Activated CD4-positive, alpha-beta T cell treated with anti-CD3 and anti-CD28 coated beads, Interleukin-2, amount 50 U/mL, for 16 hours (primary cell): ENCODE data around the gene TOP2A.

Experiments
- DNase-seq: peaks from one replicate; pipeline ENCODE4 v3.0.0-alpha.2; 2020

Gene TOP2A

DNA sequence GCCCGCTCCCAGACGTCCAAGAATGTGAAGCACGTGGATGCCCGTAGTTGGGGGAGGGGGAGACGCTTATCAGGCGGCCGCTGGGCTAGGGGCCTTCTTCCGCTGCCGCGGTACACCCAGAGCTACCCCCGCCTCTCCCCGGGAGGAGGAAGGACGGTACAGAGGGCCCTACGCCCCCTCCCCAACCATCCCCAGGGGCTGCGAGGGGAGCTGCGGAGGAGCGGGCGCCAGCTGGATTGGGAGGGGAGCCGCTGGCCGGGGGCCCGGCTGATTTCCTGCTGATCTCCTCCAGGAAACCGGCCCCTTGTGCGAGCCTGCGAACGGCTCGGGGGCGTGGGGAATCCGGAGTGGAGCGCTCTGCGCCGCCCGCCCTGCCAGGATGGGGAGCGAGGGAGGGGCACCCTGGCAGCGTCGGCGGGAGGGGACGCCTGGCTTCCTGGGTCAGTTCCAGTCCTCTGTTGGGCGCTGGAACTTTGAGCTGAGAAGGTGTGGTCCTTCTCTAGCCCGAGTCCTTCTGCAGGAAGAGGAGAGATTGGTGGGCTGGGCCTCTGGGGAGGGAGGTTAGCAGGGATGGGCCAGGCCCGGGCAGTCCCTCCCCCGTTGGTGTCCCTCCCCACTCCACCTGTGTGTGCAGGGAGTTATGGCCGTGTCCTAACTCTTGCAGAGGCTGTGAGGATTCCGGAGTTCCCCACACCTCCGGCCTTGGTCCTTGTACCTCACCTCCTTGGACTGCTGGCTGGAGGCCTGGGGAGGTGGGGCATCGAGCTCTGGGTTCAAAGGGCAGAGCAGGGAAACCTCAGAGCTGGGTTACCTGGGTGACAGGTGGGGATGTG lies 72.3 kb downstream of the TOP2A start:
- no peak for DNase-seq

DNA sequence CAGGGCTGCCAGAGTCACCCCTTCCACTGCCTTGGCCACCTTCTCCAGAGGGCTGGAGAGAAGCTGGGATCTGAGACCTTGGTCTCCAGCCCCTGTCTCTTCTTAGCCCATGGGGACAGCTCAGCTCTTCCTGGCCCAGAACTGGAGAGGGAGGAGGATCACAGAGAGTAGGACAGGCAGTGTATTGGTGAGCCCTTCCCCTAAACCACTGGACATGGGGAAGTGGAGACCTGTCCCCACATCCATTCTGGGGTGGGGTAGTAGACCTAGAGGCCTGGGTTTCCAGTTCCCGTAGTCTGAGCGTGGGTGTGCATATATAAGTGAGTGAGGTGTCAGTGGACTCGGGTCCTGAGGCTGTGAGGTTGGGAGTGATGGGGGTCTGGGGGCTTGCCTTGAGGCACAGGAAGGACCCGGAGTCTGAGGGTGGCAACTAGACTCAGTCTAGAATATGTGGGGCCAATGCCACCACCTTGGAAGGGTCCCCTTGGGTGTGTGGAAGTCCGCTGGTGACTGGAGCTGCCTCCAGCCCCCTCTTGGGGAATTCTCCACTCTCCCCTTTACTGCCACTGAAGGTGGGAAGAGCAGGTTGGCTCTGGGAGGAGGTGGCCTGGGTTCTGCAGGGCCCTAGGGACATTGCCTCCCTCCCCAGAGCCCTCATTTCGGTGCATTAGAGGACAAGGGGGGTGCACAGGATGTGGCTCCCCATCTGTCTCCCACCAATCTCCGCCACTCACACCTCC lies 73.1 kb downstream of the TOP2A start:
- DNase-seq: no peak

DNA sequence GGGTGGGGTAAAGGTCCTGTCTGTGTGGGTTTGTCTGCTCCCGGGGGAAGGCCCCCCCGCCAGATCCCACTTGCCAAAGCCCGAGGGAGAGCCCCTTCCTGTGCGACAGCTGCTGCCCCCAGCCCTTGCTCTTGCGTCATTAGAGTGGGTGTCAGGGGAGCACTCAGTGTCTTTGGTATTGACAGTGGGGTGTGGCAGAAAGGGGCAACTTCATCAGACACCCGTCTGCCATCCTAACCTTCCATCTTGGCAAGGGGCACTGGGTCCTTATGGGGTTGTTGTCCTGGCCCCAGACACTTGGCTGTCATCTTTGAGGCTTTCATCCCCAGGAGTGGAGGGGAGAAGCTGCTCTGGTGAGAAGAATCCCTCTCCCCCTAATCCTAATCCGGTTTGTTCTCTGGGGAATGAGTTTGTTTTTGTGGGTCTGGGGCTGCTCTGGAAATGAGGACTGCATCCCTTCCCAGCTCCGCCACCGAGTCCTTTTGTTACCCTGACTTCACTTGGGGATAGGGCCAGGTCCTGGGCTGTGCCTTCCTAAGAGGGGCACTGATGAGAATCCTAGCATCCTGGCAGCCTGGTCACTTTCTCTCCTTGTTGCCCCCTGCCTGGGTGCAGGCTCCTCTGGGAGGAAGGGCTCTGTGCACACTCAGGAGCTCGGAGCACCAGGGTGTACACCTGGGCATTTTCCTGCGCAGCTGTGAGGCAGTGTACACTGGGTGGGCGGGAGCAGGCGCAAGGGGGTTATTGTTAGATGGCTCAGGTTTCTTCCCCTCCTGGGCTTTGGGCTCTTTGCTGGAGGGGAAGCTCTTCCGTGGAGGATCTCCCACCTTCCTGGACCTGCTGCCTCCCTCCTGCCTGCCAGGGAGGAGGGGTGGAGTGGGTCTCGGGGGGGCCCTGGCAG lies 74.2 kb downstream of the TOP2A start:
- no peak for DNase-seq

- no peak for DNase-seq
Measured at GRCh38 chr17:40342504-40343218, 75.0 kb downstream of the TOP2A start.

- no peak for DNase-seq
Measured at GRCh38 chr17:40341808-40342503, 75.7 kb downstream of the TOP2A start.

DNA sequence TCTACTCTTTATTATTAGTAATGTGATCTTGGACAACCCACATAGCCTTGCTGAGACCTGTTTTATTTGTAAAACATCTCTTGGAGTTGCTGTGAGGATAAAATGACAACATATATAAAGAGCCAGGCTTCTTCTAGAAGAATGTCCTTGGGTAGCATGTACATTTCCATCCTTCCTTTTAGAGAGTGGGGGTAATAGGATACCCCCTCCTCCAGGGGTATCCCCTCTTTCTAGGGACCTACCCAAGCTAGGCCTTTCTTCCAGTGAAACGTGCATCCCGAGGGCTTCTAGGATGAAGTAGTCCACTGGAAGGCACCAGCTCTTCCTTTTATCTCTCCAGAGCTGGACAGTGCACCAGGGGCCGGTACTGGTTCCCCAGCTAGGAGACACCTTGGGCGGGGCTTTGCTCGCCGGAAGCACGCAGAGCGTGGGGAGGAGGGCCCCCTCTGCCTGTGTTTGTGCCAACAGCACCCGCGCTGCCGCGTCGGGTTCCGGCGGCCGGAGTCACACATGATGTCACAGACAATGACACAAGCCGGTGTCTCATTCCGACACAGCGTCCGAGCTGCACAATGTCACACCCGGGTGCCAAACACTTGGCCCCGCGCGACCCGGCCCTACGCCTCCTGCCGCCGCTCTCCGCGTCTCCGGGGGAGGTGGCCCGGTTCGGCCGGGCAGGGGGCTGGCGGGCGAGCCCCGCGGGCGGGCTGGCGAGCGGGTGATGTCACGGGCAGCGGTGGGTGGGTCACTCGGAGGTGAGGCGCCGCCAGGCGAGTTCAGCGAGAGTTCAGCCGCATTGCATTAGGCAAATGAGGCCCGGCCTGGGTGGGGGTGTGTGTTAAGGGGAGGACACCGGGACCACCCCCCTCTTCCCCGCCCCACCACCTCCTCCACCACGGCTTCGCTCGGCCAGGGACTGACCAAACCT lies 76.6 kb downstream of the TOP2A start:
- DNase-seq: peak; percentile 92

DNA sequence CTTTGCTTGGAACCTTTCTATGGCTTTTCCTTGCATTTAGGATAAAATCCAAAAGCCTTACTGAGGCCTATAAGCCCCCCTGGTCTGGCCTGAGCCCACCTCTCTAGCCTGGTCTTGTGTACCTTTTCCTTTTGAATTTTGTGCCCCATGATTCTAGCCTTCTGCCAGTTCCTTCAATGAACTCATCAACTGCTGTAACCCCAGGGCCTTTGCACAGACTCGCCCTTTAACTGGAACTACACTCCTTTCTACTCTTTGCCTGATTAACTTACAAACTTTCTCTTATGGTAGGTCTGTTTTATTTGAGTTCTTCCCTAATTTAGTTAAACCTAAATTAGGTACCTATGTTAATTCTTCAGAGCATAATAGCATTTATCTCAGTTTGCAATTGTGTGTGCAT lies 77.4 kb downstream of the TOP2A start:
- DNase-seq: no peak

- no peak for DNase-seq
Measured at GRCh38 chr17:40338941-40339649, 78.6 kb downstream of the TOP2A start.
